Measurements from ENCODE around the gene LSAMP.

DNA sequence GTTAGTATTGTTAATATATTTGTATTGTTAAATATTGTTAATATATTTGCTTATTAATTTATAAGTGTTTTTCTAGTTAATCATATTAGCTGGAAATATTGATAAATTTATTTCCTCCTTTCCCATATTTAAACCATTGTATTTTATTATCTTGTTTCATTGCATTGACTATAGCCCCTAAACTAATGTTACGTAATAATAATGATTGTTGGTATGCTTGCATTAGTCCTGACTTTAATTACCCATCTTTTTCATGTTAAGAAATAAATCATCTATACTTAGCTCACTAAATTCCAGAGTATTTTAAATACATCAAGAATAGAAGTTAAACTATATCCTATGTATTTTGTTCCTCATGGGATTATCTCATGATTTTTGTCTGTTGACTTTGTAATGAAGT, 368.2 kb downstream of the LSAMP start:
- TF ChIP-seq, protein P1, sequence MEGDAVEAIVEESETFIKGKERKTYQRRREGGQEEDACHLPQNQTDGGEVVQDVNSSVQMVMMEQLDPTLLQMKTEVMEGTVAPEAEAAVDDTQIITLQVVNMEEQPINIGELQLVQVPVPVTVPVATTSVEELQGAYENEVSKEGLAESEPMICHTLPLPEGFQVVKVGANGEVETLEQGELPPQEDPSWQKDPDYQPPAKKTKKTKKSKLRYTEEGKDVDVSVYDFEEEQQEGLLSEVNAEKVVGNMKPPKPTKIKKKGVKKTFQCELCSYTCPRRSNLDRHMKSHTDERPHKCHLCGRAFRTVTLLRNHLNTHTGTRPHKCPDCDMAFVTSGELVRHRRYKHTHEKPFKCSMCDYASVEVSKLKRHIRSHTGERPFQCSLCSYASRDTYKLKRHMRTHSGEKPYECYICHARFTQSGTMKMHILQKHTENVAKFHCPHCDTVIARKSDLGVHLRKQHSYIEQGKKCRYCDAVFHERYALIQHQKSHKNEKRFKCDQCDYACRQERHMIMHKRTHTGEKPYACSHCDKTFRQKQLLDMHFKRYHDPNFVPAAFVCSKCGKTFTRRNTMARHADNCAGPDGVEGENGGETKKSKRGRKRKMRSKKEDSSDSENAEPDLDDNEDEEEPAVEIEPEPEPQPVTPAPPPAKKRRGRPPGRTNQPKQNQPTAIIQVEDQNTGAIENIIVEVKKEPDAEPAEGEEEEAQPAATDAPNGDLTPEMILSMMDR (IDR thresholded peaks at IDR 0.05; ENCODE audit: insufficient read depth, low read depth, low read length) = no peak
- no peak for TF ChIP-seq EZH2 (IDR thresholded peaks at IDR 0.05; ENCODE audit: insufficient read depth, low read length)

All from astrocyte (in vitro differentiated cells and primary cell).